Esophagus squamous epithelium (tissue), 5 donors: ENCODE data around the gene TMEM131L. TPM values are rescaled to one million over a fixed set of nuclear protein-coding genes. Genes with fewer than 3 reads are reported as not detected.
"Not testable (repeated sequence)": the region's sequence is repeated elsewhere in the genome, so short reads cannot be mapped to it uniquely, and the experiment has no call there.

Experiments
- DNase-seq: peaks from one replicate; lab custom pipeline; 2025; lab: John Stamatoyannopoulos, UW
- H3K27ac ChIP-seq, 4 donors: fragments of 200-600 bp; sonication (generic); one replicate each; pipeline ENCODE4 v1.5.1; 2016 to 2019; ENCODE audit warnings: mild to moderate bottlenecking in 1 of 4
- H3K27me3 ChIP-seq, 4 donors: fragments of 200-600 bp; sonication (generic); 1 replicate in 3 of 4; 2 replicates in 1 of 4; pipeline versions ENCODE4 v1.5.1 to v1.6.0; 2017 to 2021; ENCODE audit warnings: antibody characterized with exemption in 1 of 4
- H3K36me3 ChIP-seq, 3 donors: fragments of 200-600 bp; sonication (generic); one replicate each; pipeline ENCODE4 v1.5.1; 2016 to 2019
- H3K4me1 ChIP-seq, 3 donors: fragments of 200-600 bp; sonication (generic); one replicate each; pipeline ENCODE4 v1.5.1; 2017 to 2019
- H3K4me3 ChIP-seq, 4 donors: fragments of 200-600 bp; sonication (generic); 1 replicate in 3 of 4; 2 replicates in 1 of 4; pipeline ENCODE4 v1.5.1; 2016 to 2019; ENCODE audit warnings: mild to moderate bottlenecking in 2 of 4, moderate library complexity in 1 of 4
- H3K9me3 ChIP-seq, 3 donors: fragments of 200-600 bp; sonication (generic); one replicate each; pipeline ENCODE4 v1.5.1; 2016 to 2019
- POLR2A ChIP-seq, 4 donors: fragments of 450-650 bp; IDR thresholded peaks; one replicate each; pipeline ENCODE4 v1.6.1; 2017; ENCODE audit warnings: antibody characterized with exemption in 4 of 4, mild to moderate bottlenecking in 4 of 4, moderate library complexity in 3 of 4
- WGBS, 2 donors: methylation state at CpG; one replicate each; pipeline ENCODE4 v1.1.5; 2018; 5-methylcytosine and 5-hydroxymethylcytosine counted together
- intact Hi-C: fragments of 100-400 bp; cut with DNase I; formaldehyde crosslinking; loops from one replicate; pipeline ENCODE4 v1.15.0; 2022
- total RNA-seq, 4 donors: library from RNA; depleted of rRNA; stranded (reverse); fragments of >200 nt; gene quantifications; one replicate each; pipeline ENCODE4 v1.1.0, GENCODE V29; 2016
- TF ChIP-seq, protein P1 (sequence below), 6 experiments: fragments of 450-650 bp in 4 of 6; fragments of 200-600 bp in 2 of 6; sonication (generic) in 2 of 6; IDR thresholded peaks; one replicate each; pipeline ENCODE4 v1.5.1; 2016 to 2019; ENCODE audit warnings: antibody characterized with exemption in 6 of 6, mild to moderate bottlenecking in 4 of 6, moderate library complexity in 4 of 6
- donor health status: DM: yes; HTN: yes; CAD: no.

TMEM131L gene
- total RNA-seq, 4 donors from 2014 or later = 9.2 to 14.7 (median 12.4) TPM

DNA sequence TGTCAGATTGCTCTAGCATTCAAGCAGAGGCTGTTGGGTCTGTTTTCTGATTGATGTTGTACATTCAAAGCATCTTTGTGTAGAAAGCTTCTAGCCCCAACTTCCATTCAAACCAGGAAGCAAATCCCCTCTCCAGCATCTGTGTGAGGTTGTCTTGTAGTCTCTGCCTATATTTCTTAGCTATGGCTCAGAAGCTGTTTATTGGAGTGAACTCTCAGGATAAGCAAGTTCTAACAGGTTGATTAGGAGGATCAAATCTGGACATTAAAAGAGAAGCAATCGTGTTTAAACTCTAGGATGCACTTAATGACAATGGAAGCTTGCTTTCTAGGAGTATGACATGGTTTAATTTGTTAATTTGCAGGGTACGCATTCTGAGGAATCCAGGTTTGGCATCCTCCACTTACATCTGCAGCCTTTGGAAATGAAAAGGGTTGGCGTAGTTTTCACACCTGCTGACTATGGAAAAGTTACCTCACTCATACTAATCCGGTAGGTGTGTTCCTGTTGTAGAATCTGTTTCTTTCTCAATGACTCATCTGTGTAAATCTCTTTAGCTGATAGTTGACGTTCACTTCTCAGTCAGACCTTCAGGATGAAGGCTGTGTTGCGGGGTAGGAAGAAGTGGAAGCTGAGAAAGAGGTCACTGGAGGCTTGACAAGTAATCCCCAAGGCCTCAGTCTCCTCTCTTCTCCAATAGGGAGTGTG, 129.9 kb downstream of the TMEM131L start:
- H3K27me3 ChIP-seq = no peaks in the 10 kb centered on the region
- H3K9me3 ChIP-seq = no peaks in the 10 kb centered on the region
- no peak overlapping the region for H3K4me3 ChIP-seq
- WGBS, 2 donors = 45% methylated on average over 5 of the region's 6 CpGs
- DNase-seq = no peak
- intact Hi-C loops = no loop called here
- peak overlapping the region in 3 of 4 donors; percentile 8 to 60 (median 35) for H3K27ac ChIP-seq
- TF ChIP-seq POLR2A (IDR thresholded peaks at IDR 0.05) = no peak
- TF ChIP-seq, protein P1, sequence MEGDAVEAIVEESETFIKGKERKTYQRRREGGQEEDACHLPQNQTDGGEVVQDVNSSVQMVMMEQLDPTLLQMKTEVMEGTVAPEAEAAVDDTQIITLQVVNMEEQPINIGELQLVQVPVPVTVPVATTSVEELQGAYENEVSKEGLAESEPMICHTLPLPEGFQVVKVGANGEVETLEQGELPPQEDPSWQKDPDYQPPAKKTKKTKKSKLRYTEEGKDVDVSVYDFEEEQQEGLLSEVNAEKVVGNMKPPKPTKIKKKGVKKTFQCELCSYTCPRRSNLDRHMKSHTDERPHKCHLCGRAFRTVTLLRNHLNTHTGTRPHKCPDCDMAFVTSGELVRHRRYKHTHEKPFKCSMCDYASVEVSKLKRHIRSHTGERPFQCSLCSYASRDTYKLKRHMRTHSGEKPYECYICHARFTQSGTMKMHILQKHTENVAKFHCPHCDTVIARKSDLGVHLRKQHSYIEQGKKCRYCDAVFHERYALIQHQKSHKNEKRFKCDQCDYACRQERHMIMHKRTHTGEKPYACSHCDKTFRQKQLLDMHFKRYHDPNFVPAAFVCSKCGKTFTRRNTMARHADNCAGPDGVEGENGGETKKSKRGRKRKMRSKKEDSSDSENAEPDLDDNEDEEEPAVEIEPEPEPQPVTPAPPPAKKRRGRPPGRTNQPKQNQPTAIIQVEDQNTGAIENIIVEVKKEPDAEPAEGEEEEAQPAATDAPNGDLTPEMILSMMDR (IDR thresholded peaks at IDR 0.05) = no peak
- peaks cover 0 to 14% (median 0%) of the 10 kb centered on the region in 3 donors for H3K4me1 ChIP-seq
- H3K36me3 ChIP-seq = peaks cover 0 to 91% (median 13%) of the 10 kb centered on the region in 3 donors

DNA sequence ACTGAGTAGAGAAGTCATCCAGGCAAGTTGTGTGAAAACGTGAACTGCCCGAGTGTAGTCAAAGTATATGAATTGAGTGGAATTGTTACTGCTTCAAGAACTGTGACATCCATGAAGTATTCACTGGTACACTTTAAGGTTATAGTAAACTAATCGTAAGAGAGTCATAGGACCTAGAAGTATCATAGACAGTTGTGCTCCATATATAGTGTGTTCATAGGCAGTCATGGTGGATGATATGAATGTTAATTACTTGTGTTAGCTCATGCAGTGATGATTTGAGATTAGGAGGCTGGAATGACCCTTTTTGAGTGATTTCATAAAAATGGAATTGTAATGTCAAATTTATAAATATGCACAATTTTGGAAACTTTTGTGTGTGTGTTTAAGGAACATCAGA, 136.6 kb downstream of the TMEM131L start:
- TF ChIP-seq POLR2A (IDR thresholded peaks at IDR 0.05) = no peak
- TF ChIP-seq, protein P1 (IDR thresholded peaks at IDR 0.05) = no peak
- Histone ChIP-seq H3K27me3 (no peaks in the 10 kb centered on the region), H3K36me3 (peaks cover 0 to 100% (median 26%) of the 10 kb centered on the region in 3 donors), H3K4me3 (no peak overlapping the region), H3K9me3 (no peaks in the 10 kb centered on the region), H3K27ac (no peak overlapping the region), H3K4me1 (no peaks in the 10 kb centered on the region)
- intact Hi-C loops = no loop called here
- no peak for DNase-seq
- WGBS, 2 donors = 92 to 98% methylated on average over 3 of the region's 3 CpGs

DNA sequence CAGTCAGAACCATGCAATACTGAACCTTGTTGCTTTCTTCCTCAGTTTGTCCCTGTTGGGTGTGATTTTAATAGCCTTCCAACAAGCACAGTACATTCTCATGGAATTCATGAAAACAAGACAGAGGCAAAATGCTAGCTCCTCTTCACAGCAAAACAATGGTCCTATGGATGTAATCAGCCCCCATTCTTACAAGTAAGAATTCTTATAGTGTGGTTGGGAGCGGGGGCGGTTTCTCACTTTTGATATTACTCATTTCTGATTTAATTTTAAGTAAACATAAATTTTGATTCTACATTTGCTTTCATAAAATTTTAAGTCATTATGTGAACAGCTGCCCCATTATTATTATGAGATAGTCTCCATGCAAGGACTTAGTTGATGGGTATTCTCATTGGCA, 137.1 kb downstream of the TMEM131L start:
- intact Hi-C loops = no loop called here
- WGBS, 2 donors = 78 to 92% methylated on average over 2 of the region's 2 CpGs
- no peaks in the 10 kb centered on the region for H3K9me3 ChIP-seq
- H3K36me3 ChIP-seq = peaks cover 0 to 100% (median 25%) of the 10 kb centered on the region in 3 donors
- no peak overlapping the region for H3K4me3 ChIP-seq
- no peak for DNase-seq
- H3K4me1 ChIP-seq = no peaks in the 10 kb centered on the region
- H3K27ac ChIP-seq = no peak overlapping the region
- no peaks in the 10 kb centered on the region for H3K27me3 ChIP-seq
- TF ChIP-seq POLR2A (IDR thresholded peaks at IDR 0.05) = no peak
- TF ChIP-seq, protein P1 (IDR thresholded peaks at IDR 0.05) = no peak

DNA sequence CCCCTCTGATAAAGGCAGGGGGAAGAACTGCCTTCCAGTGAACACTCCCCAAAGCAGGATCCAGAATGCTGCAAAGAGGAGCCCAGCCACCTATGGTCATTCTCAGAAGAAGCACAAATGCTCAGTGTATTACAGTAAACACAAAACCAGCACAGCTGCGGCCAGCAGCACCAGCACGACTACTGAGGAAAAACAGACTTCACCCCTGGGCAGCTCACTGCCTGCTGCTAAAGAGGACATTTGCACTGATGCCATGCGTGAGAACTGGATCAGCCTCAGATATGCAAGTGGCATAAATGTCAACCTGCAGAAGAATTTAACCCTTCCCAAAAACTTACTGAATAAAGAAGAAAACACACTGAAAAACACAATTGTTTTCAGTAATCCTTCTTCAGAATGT, 137.7 kb downstream of the TMEM131L start:
- Histone ChIP-seq H3K27ac (no peak overlapping the region), H3K4me3 (no peak overlapping the region), H3K27me3 (no peaks in the 10 kb centered on the region), H3K4me1 (no peaks in the 10 kb centered on the region), H3K9me3 (no peaks in the 10 kb centered on the region), H3K36me3 (peaks cover 0 to 100% (median 25%) of the 10 kb centered on the region in 3 donors)
- TF ChIP-seq, protein P1 (IDR thresholded peaks at IDR 0.05) = no peak
- TF ChIP-seq POLR2A (IDR thresholded peaks at IDR 0.05) = no peak
- DNase-seq = no peak
- intact Hi-C loops = no loop called here
- 80 to 87% methylated on average over 2 to 3 of the region's 3 CpGs for WGBS, 2 donors

DNA sequence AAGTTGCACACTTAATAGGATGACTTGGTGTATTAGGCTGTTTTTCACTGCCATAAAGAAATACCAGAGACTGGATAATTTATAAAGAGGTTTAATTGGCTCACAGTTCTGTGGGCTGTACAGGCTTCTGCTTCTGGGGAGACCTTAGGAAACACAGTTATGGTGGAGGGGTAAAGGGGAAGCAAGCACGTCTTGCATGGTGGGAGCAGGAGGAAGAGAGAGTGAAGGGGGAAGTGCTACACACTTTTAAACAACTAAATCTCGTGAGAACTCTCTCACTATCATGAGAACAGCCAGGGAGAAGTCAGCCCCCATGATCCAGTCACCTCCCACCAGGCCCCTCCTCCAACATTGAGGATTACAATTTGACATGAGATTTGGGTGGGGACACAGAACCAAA, 142.9 kb downstream of the TMEM131L start:
- H3K4me1 ChIP-seq, H3K27ac ChIP-seq, DNase-seq, H3K4me3 ChIP-seq, H3K27me3 ChIP-seq, intact Hi-C loops, H3K9me3 ChIP-seq: not testable (repeated sequence)
- H3K36me3 ChIP-seq = peaks cover 0 to 84% (median 6%) of the 10 kb centered on the region in 3 donors
- WGBS, 2 donors = 70 to 80% methylated on average over 2 of the region's 2 CpGs
